ENCODE results near the gene PAN3. TPM values are rescaled to one million over a fixed set of nuclear protein-coding genes. Genes with fewer than 3 reads are reported as not detected.

Gene PAN3
- total RNA-seq, 1 experiment from 2014 or later = 46.1 TPM

DNA sequence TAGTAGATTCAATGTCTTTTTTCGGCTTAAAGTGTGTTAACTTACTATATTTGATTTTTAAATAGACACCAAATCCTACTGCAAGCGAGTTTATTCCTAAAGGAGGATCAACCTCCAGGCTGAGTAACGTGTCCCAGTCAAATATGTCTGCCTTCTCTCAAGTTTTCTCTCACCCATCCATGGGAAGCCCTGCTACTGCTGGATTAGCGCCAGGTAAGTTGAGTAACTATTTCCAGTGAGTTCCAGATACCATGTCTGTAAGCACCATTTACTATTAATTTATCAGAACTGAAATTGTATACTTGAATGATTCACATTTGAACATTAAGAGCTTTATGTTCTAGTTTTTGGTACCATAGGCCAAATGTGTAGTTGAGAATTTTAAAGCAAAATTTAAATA is 81.8 kb downstream of the PAN3 start:
- no TSS peak for BruUV-seq (replicated peaks)
- no peak overlapping the region for H3K27ac ChIP-seq (ENCODE audit: low read depth, low read length, poor library complexity, severe bottlenecking)
- peak; percentile 21 for DNase-seq (ENCODE audit: low spot score)
- H3K4me3 ChIP-seq (ENCODE audit: low read depth, low read length, poor library complexity, severe bottlenecking) = no peak overlapping the region
- H3K9me3 ChIP-seq (ENCODE audit: low read depth, low read length, poor library complexity, severe bottlenecking) = no peaks in the 10 kb centered on the region
- H3K4me1 ChIP-seq (ENCODE audit: insufficient read depth, low read length, poor library complexity, severe bottlenecking) = no peaks in the 10 kb centered on the region
- H3K36me3 ChIP-seq (ENCODE audit: insufficient read depth, low read length, poor library complexity, severe bottlenecking) = no peaks in the 10 kb centered on the region
- ChIA-PET POLR2A (ENCODE audit: low non-redundant PET) (no interaction called here), CTCF (no interaction called here)
- intact Hi-C loops (cut with micrococcal nuclease; ENCODE audit: unreplicated experiment) = no loop called here
- no peak for TF ChIP-seq EZH2 (IDR thresholded peaks at IDR 0.05; ENCODE audit: borderline replicate concordance, low read depth, low read length, poor library complexity, severe bottlenecking)
- TF ChIP-seq, protein P1, sequence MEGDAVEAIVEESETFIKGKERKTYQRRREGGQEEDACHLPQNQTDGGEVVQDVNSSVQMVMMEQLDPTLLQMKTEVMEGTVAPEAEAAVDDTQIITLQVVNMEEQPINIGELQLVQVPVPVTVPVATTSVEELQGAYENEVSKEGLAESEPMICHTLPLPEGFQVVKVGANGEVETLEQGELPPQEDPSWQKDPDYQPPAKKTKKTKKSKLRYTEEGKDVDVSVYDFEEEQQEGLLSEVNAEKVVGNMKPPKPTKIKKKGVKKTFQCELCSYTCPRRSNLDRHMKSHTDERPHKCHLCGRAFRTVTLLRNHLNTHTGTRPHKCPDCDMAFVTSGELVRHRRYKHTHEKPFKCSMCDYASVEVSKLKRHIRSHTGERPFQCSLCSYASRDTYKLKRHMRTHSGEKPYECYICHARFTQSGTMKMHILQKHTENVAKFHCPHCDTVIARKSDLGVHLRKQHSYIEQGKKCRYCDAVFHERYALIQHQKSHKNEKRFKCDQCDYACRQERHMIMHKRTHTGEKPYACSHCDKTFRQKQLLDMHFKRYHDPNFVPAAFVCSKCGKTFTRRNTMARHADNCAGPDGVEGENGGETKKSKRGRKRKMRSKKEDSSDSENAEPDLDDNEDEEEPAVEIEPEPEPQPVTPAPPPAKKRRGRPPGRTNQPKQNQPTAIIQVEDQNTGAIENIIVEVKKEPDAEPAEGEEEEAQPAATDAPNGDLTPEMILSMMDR (conservative IDR thresholded peaks at IDR 0.05; ENCODE audit: low read depth, low read length) = no peak
- H3K27me3 ChIP-seq (replicated peaks; ENCODE audit: insufficient read depth, low read depth, low read length, poor library complexity) = no peaks in the 10 kb centered on the region

DNA sequence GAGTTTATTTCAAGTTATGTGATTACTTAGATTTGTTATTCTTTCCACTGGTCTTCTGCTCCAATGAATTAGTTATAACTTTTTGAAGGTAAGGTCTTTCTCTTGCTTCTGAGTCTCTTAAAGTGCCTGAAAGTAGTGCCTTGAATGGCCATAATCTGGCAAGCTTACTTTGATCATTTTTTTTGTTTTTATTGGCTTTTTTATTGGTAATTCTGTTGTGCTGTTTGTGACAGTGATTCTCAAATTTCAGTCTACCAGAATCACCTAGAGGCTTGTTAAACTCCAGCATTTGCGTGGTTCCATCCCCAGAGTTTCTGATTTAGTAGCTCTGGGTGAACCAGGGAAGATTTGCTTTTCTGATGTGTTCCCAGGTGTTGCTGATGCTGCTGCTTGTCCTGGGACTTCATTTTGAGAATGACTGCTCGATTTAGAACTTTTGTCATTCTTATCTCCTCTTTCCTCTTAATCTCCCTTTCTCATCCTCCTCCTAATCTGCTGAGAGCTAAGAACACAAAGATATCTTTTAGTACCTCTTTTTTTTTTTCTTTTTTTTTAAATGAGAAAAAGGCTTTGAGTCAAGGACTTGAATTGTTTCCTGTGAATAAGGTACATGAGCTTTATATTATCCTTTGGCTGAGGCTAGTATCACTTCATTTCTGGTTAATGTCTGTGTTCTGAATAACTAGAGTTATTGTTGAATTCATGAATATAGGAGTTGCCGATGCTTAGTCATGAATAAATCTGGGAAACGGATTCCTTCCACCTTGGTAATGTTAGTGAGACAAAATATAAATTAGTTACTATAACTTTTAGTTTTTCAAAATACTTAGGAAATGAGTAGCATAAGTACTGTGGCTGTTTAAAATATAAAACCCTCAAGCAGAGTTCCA is 91.4 kb downstream of the PAN3 start:
- CTCF ChIA-PET = no interaction called here
- TF ChIP-seq, protein P1 (conservative IDR thresholded peaks at IDR 0.05; ENCODE audit: low read depth, low read length) = no peak
- TF ChIP-seq EZH2 (IDR thresholded peaks at IDR 0.05; ENCODE audit: borderline replicate concordance, low read depth, low read length, poor library complexity, severe bottlenecking) = no peak
- no peaks in the 10 kb centered on the region for H3K27me3 ChIP-seq (replicated peaks; ENCODE audit: insufficient read depth, low read depth, low read length, poor library complexity)
- H3K4me1 ChIP-seq (ENCODE audit: insufficient read depth, low read length, poor library complexity, severe bottlenecking) = no peaks in the 10 kb centered on the region
- intact Hi-C loops (cut with micrococcal nuclease; ENCODE audit: unreplicated experiment) = no loop called here
- no peak for DNase-seq (ENCODE audit: low spot score)
- H3K36me3 ChIP-seq (ENCODE audit: insufficient read depth, low read length, poor library complexity, severe bottlenecking) = no peaks in the 10 kb centered on the region
- BruUV-seq (replicated peaks) = no TSS peak
- H3K27ac ChIP-seq (ENCODE audit: low read depth, low read length, poor library complexity, severe bottlenecking) = no peak overlapping the region
- H3K9me3 ChIP-seq (ENCODE audit: low read depth, low read length, poor library complexity, severe bottlenecking) = no peaks in the 10 kb centered on the region
- POLR2A ChIA-PET (ENCODE audit: low non-redundant PET) = no interaction called here
- H3K4me3 ChIP-seq (ENCODE audit: low read depth, low read length, poor library complexity, severe bottlenecking) = no peak overlapping the region

DNA sequence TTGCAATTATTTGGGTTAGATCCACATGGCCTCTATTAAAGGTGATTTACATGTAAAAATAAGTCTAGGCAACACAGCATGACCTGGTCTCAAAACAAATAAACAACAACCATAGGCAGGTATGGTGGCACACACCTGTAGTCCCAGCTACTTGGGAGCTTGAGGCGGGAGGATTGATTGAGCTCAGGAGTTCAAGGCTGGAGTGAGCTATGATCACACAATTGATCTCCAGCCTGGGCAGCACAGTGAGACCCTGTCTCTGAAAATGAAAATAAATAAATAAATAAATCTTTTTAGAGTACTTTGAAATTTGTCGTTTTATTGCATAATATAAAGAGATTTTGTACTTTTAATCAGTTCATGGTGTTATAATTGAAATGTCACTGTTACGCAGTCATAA is 93.3 kb downstream of the PAN3 start:
- no peaks in the 10 kb centered on the region for H3K36me3 ChIP-seq (ENCODE audit: insufficient read depth, low read length, poor library complexity, severe bottlenecking)
- no peak for DNase-seq (ENCODE audit: low spot score)
- TF ChIP-seq, protein P1 (conservative IDR thresholded peaks at IDR 0.05; ENCODE audit: low read depth, low read length) = no peak
- no peak for TF ChIP-seq EZH2 (IDR thresholded peaks at IDR 0.05; ENCODE audit: borderline replicate concordance, low read depth, low read length, poor library complexity, severe bottlenecking)
- H3K4me3 ChIP-seq (ENCODE audit: low read depth, low read length, poor library complexity, severe bottlenecking) = no peak overlapping the region
- BruUV-seq (replicated peaks) = no TSS peak
- ChIA-PET POLR2A (ENCODE audit: low non-redundant PET) (interaction anchor here (0.6 kb wide), 1 partner anchor 53 kb away, joined by 8 read pairs; no protein-coding TSS in a partner anchor), CTCF (no interaction called here)
- H3K9me3 ChIP-seq (ENCODE audit: low read depth, low read length, poor library complexity, severe bottlenecking) = no peaks in the 10 kb centered on the region
- H3K27ac ChIP-seq (ENCODE audit: low read depth, low read length, poor library complexity, severe bottlenecking) = no peak overlapping the region
- no peaks in the 10 kb centered on the region for H3K27me3 ChIP-seq (replicated peaks; ENCODE audit: insufficient read depth, low read depth, low read length, poor library complexity)
- H3K4me1 ChIP-seq (ENCODE audit: insufficient read depth, low read length, poor library complexity, severe bottlenecking) = no peaks in the 10 kb centered on the region
- intact Hi-C loops (cut with micrococcal nuclease; ENCODE audit: unreplicated experiment) = no loop called here
